AG04450 (cell line): ENCODE measurements around the gene ABHD12B. TPM values are rescaled to one million over a fixed set of nuclear protein-coding genes. Genes with fewer than 3 reads are reported as not detected.

Source experiments
- CTCF ChIA-PET: fragments of 300-600, 350-600 bp; formaldehyde crosslinking; extraction: SDS; loops from one replicate; lab custom pipeline; 2022; ENCODE audit warnings: antibody characterized with exemption, inconsistent platforms; lab: Charles Lee
- POLR2A ChIA-PET: fragments of 350-600 bp; formaldehyde crosslinking; extraction: SDS; loops from one replicate; lab custom pipeline; 2021; ENCODE audit warnings: antibody characterized with exemption, inconsistent platforms; lab: Yijun Ruan, JAX
- DNase-seq: peaks from one replicate; pipeline ENCODE4 v3.0.0-alpha.2; 2011; ENCODE audit warnings: low read depth, low spot score
- H3K27ac ChIP-seq: one replicate; pipeline ENCODE4 v1.5.1; 2012; ENCODE audit warnings: low read depth, low read length, control low read depth
- H3K27me3 ChIP-seq: one replicate; pipeline ENCODE4 v1.6.0; 2012; ENCODE audit warnings: low read length; ENCODE audit not compliant: control insufficient read depth, insufficient read depth
- H3K4me3 ChIP-seq: 2 replicates; pipeline ENCODE4 v1.5.1; 2011; ENCODE audit warnings: mild to moderate bottlenecking, low read depth, low read length, control low read depth
- H3K9me3 ChIP-seq: 2 replicates; pipeline ENCODE4 v1.5.1; 2012; ENCODE audit warnings: low read length; ENCODE audit not compliant: control insufficient read depth, insufficient read depth
- CTCF ChIP-seq: IDR thresholded peaks from 2 replicates; pipeline ENCODE4 v1.5.1; 2011; ENCODE audit warnings: low read depth, low read length, control low read depth, inconsistent platforms
- polyA plus RNA-seq: library from polyadenylated mRNA; depleted of rRNA; stranded (reverse); fragments of >200 nt; gene quantifications from 2 replicates; pipeline ENCODE4 v1.2.3, GENCODE V29; 2011

Gene ABHD12B
- polyA plus RNA-seq, 1 experiment: 0.32 TPM

- no peak for TF ChIP-seq CTCF
- no peak overlapping the region for H3K4me3 ChIP-seq
- H3K9me3 ChIP-seq: no peaks in the 10 kb centered on the region
- H3K27me3 ChIP-seq: no peaks in the 10 kb centered on the region
- no peak overlapping the region for H3K27ac ChIP-seq
- DNase-seq: no peak
- ChIA-PET CTCF (interaction anchor here (0.6 kb wide), 2 partner anchors 25 to 396 kb away, joined by 3 to 4 read pairs; no protein-coding TSS in a partner anchor), POLR2A (no interaction called here)
These were observed 37.0 kb upstream of the ABHD12B start for GRCh38 chr14:50834802-50835276.

GRCh38 chr14:50835280-50835679 lies 36.6 kb upstream of the ABHD12B start:
- CTCF ChIA-PET: interaction anchor here (0.6 kb wide), 2 partner anchors 25 to 396 kb away, joined by 3 to 4 read pairs; no protein-coding TSS in a partner anchor
- TF ChIP-seq CTCF: no peak
- POLR2A ChIA-PET: no interaction called here
- no peaks in the 10 kb centered on the region for H3K27me3 ChIP-seq
- no peaks in the 10 kb centered on the region for H3K9me3 ChIP-seq
- DNase-seq: no peak
- H3K4me3 ChIP-seq: no peak overlapping the region
- H3K27ac ChIP-seq: no peak overlapping the region

GRCh38 chr14:50836515-50836914 lies 35.3 kb upstream of the ABHD12B start:
- CTCF ChIA-PET: no interaction called here
- no peak overlapping the region for H3K4me3 ChIP-seq
- DNase-seq: no peak
- no peak overlapping the region for H3K27ac ChIP-seq
- no peak for TF ChIP-seq CTCF
- POLR2A ChIA-PET: no interaction called here
- no peaks in the 10 kb centered on the region for H3K27me3 ChIP-seq
- H3K9me3 ChIP-seq: no peaks in the 10 kb centered on the region

- Histone ChIP-seq H3K27me3 (no peaks in the 10 kb centered on the region), H3K4me3 (no peak overlapping the region), H3K9me3 (no peaks in the 10 kb centered on the region), H3K27ac (no peak overlapping the region)
- ChIA-PET POLR2A (no interaction called here), CTCF (no interaction called here)
- DNase-seq: no peak
- TF ChIP-seq CTCF: no peak
These were observed 34.6 kb upstream of the ABHD12B start for GRCh38 chr14:50837271-50837670.

GRCh38 chr14:50837850-50838470 lies 33.9 kb upstream of the ABHD12B start:
- TF ChIP-seq CTCF: no peak
- ChIA-PET CTCF (no interaction called here), POLR2A (no interaction called here)

More at GRCh38 chr14:50837850-50838470, 33.9 kb upstream of the ABHD12B start:
- no peak for DNase-seq
- H3K9me3 ChIP-seq: no peaks in the 10 kb centered on the region
- no peaks in the 10 kb centered on the region for H3K27me3 ChIP-seq
- no peak overlapping the region for H3K4me3 ChIP-seq
- no peak overlapping the region for H3K27ac ChIP-seq
